ENCODE measurements around the gene MAST2.
"Not testable (repeated sequence)": the region's sequence is repeated elsewhere in the genome, so short reads cannot be mapped to it uniquely, and the experiment has no call there.

The MAST2 gene

DNA sequence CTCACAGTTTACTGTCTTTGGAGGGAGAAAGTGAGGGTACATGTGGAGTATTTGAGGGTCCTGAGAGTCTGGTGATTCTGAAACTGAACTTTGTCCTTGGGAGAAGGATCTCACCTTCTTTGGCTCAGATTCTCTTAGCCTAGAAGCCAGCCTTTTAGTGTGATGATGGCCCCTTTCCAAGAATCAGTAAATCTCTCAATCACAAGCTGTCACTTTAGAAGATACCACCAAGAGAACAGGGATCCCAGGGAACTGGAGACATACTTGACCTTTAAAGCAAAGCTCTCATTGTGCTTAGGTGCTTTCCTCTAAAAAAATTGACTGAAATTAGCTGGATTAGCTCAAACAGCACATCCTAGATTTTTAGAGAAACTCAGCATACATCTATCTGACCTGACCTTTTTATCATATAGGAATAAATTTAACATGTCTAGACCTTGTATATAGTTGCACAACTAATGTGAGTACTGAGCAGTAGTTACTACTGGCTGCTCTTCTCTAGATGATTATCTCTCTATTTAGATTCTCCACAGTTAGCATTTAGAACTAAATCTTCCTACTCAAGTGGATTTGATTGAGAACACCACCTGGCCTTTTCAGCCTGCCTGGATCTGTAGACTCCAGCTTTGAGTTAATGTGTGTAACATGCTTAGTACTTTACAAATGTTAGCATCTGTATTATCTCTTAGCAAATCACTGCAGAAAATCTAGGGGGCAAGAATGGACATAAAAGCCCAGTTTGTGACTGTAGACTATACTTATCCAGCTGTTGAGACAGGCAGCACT lies 157.7 kb downstream of the MAST2 start:
- peaks cover 23% of the 10 kb centered on the region for H3K36me3 ChIP-seq (ENCODE audit: control insufficient read depth, insufficient read depth, low read length)
- H3K4me3 ChIP-seq (ENCODE audit: extremely low read depth, insufficient read depth, low read length, poor library complexity, severe bottlenecking): no peak overlapping the region
- H3K4me1 ChIP-seq (ENCODE audit: control insufficient read depth, insufficient read depth, low read length, poor library complexity, severe bottlenecking): no peaks in the 10 kb centered on the region
- no peak overlapping the region for H3K27ac ChIP-seq (ENCODE audit: low read depth, low read length, severe bottlenecking)
- no peaks in the 10 kb centered on the region for H3K9me3 ChIP-seq (ENCODE audit: control insufficient read depth, low read length)

DNA sequence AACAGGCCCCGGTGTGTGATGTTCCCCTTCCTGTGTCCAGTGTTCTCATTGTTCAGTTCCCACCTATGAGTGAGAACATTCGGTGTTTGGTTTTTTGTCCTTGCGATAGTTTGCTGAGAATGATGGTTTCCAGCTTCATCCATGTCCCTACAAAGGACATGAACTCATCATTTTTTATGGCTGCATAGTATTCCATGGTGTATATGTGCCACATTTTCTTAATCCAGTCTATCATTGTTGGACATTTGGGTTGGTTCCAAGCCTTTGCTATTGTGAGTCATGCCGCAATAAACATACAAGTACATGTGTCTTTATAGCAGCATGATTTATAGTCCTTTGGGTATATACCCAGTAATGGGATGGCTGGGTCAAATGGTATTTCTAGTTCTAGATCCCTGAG lies 158.5 kb downstream of the MAST2 start:
- H3K4me3 ChIP-seq (ENCODE audit: extremely low read depth, insufficient read depth, low read length, poor library complexity, severe bottlenecking); H3K27ac ChIP-seq (ENCODE audit: low read depth, low read length, severe bottlenecking); H3K9me3 ChIP-seq (ENCODE audit: control insufficient read depth, low read length); H3K4me1 ChIP-seq (ENCODE audit: control insufficient read depth, insufficient read depth, low read length, poor library complexity, severe bottlenecking): not testable (repeated sequence)
- no CpG with 5 or more reads among the region's 4 CpGs for WGBS, 2 experiments (ENCODE audit: insufficient coverage in 2 of 2)
- peaks cover 23% of the 10 kb centered on the region for H3K36me3 ChIP-seq (ENCODE audit: control insufficient read depth, insufficient read depth, low read length)

GRCh38 chr1:45968941-45969666 lies 165.7 kb downstream of the MAST2 start:
- Histone ChIP-seq H3K27ac (ENCODE audit: low read depth, low read length, severe bottlenecking) (no peak overlapping the region), H3K4me1 (ENCODE audit: control insufficient read depth, insufficient read depth, low read length, poor library complexity, severe bottlenecking) (peaks cover 13% of the 10 kb centered on the region), H3K9me3 (ENCODE audit: control insufficient read depth, low read length) (peaks cover 6% of the 10 kb centered on the region), H3K4me3 (ENCODE audit: extremely low read depth, insufficient read depth, low read length, poor library complexity, severe bottlenecking) (no peak overlapping the region), H3K36me3 (ENCODE audit: control insufficient read depth, insufficient read depth, low read length) (peaks cover 16% of the 10 kb centered on the region)
- 77 to 82% methylated on average over 8 to 9 of the region's 9 CpGs for WGBS, 2 experiments (ENCODE audit: insufficient coverage in 2 of 2)

DNA sequence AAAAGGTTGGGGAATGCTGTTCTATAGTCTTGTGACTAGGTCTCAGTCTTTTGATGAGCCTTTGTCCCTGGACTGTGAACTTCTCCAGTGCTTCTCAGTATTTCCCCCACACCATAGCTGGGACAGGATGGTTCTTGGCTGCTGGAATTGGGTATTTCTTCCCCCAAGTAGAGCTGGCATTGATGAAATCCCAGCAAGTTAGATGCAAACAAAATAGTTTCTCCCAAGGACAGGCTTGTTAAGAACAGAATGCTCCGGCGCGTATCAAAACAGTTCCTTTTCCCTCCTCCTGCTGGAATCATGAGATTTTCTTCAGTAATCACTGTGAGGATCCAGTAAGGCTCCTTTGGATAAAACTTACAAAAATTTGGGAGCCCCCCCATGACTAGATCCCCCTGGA lies 166.5 kb downstream of the MAST2 start:
- H3K9me3 ChIP-seq (ENCODE audit: control insufficient read depth, low read length): peaks cover 6% of the 10 kb centered on the region

DNA sequence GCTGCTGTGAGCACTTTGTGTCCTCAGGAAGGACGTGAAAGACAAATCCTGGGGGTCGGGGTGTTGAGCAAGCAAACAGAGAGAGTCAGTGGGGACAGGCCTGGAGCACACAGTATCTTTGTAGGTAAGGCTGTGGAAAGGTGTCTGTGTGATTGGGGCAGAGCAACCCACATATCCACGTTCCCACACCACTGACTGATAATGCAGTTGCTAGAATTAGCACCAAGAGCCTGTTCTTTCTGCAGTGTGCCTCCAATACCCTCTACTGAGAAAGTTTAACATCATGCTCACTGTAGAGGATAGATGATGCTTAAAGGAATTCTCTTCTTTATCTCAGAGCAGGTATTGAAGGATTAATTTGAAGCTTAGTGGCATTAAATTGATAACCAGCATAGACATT lies 167.9 kb downstream of the MAST2 start:
- H3K4me3 ChIP-seq (ENCODE audit: extremely low read depth, insufficient read depth, low read length, poor library complexity, severe bottlenecking): no peak overlapping the region
- peaks cover 20% of the 10 kb centered on the region for H3K36me3 ChIP-seq (ENCODE audit: control insufficient read depth, insufficient read depth, low read length)
- 100% methylated on average over 1 to 3 of the region's 3 CpGs for WGBS, 2 experiments (ENCODE audit: insufficient coverage in 2 of 2)
- no peak overlapping the region for H3K27ac ChIP-seq (ENCODE audit: low read depth, low read length, severe bottlenecking)
- peaks cover 6% of the 10 kb centered on the region for H3K9me3 ChIP-seq (ENCODE audit: control insufficient read depth, low read length)
- H3K4me1 ChIP-seq (ENCODE audit: control insufficient read depth, insufficient read depth, low read length, poor library complexity, severe bottlenecking): peaks cover 13% of the 10 kb centered on the region

More for the DNA sequence above, 166.5 kb downstream of the MAST2 start:
- Histone ChIP-seq H3K27ac (ENCODE audit: low read depth, low read length, severe bottlenecking) (no peak overlapping the region), H3K4me3 (ENCODE audit: extremely low read depth, insufficient read depth, low read length, poor library complexity, severe bottlenecking) (no peak overlapping the region), H3K36me3 (ENCODE audit: control insufficient read depth, insufficient read depth, low read length) (peaks cover 16% of the 10 kb centered on the region), H3K4me1 (ENCODE audit: control insufficient read depth, insufficient read depth, low read length, poor library complexity, severe bottlenecking) (peaks cover 13% of the 10 kb centered on the region)
- 100% methylated on average over 3 of the region's 3 CpGs for WGBS, 2 experiments (ENCODE audit: insufficient coverage in 2 of 2)

DNA sequence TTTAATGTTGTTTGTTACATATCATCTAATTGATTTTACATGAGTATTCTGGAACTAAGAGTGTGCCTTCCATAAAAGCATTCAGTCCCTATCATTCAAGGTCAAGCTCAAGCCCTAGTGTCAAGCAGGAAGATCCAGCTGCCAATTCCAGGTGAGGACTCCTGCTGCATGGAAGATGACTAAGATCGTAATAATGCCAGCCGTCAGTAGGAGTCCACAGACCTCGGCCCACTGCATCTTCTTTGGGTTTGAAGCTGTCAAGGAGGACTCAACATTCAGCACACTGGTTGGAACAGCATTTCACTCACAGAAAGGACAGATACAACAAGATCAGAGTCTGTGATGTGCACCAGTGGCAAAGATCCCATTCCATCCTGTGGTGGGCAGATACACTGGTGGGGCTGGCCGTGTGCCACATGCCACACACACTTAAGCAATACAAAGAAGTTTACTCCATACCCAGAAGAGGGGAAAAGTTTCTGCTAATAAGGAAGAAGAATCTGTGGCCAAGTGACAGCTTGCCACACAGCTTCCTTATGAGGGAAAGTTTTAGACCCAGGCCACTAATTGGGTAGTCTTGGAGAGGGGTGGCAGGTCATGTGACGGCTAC lies 168.6 kb downstream of the MAST2 start:
- H3K9me3 ChIP-seq (ENCODE audit: control insufficient read depth, low read length): peaks cover 6% of the 10 kb centered on the region
- no peak overlapping the region for H3K27ac ChIP-seq (ENCODE audit: low read depth, low read length, severe bottlenecking)
- peaks cover 13% of the 10 kb centered on the region for H3K4me1 ChIP-seq (ENCODE audit: control insufficient read depth, insufficient read depth, low read length, poor library complexity, severe bottlenecking)
- H3K36me3 ChIP-seq (ENCODE audit: control insufficient read depth, insufficient read depth, low read length): peaks cover 20% of the 10 kb centered on the region
- no peak overlapping the region for H3K4me3 ChIP-seq (ENCODE audit: extremely low read depth, insufficient read depth, low read length, poor library complexity, severe bottlenecking)
- 90 to 100% methylated on average over 2 to 3 of the region's 5 CpGs for WGBS, 2 experiments (ENCODE audit: insufficient coverage in 2 of 2)

GRCh38 chr1:45972621-45973020 lies 169.2 kb downstream of the MAST2 start:
- Histone ChIP-seq H3K4me3 (ENCODE audit: extremely low read depth, insufficient read depth, low read length, poor library complexity, severe bottlenecking) (no peak overlapping the region), H3K9me3 (ENCODE audit: control insufficient read depth, low read length) (peaks cover 6% of the 10 kb centered on the region), H3K27ac (ENCODE audit: low read depth, low read length, severe bottlenecking) (no peak overlapping the region), H3K4me1 (ENCODE audit: control insufficient read depth, insufficient read depth, low read length, poor library complexity, severe bottlenecking) (peaks cover 13% of the 10 kb centered on the region), H3K36me3 (ENCODE audit: control insufficient read depth, insufficient read depth, low read length) (peaks cover 20% of the 10 kb centered on the region)
- 100% methylated on average over 1 of the region's 2 CpGs for WGBS, 2 experiments (ENCODE audit: insufficient coverage in 2 of 2)

- WGBS, 2 experiments (ENCODE audit: insufficient coverage in 2 of 2): 83 to 100% methylated on average over 1 of the region's 3 CpGs
- peaks cover 13% of the 10 kb centered on the region for H3K4me1 ChIP-seq (ENCODE audit: control insufficient read depth, insufficient read depth, low read length, poor library complexity, severe bottlenecking)
- H3K36me3 ChIP-seq (ENCODE audit: control insufficient read depth, insufficient read depth, low read length): peaks cover 20% of the 10 kb centered on the region
- H3K9me3 ChIP-seq (ENCODE audit: control insufficient read depth, low read length): peaks cover 6% of the 10 kb centered on the region
- H3K4me3 ChIP-seq (ENCODE audit: extremely low read depth, insufficient read depth, low read length, poor library complexity, severe bottlenecking): no peak overlapping the region
- H3K27ac ChIP-seq (ENCODE audit: low read depth, low read length, severe bottlenecking): no peak overlapping the region
These were observed 169.7 kb downstream of the MAST2 start for GRCh38 chr1:45973121-45973520.

- Histone ChIP-seq H3K4me1 (ENCODE audit: control insufficient read depth, insufficient read depth, low read length, poor library complexity, severe bottlenecking) (peaks cover 6% of the 10 kb centered on the region), H3K27ac (ENCODE audit: low read depth, low read length, severe bottlenecking) (no peak overlapping the region), H3K9me3 (ENCODE audit: control insufficient read depth, low read length) (peaks cover 6% of the 10 kb centered on the region), H3K4me3 (ENCODE audit: extremely low read depth, insufficient read depth, low read length, poor library complexity, severe bottlenecking) (no peak overlapping the region), H3K36me3 (ENCODE audit: control insufficient read depth, insufficient read depth, low read length) (peaks cover 20% of the 10 kb centered on the region)
- WGBS, 2 experiments (ENCODE audit: insufficient coverage in 2 of 2): no CpG with 5 or more reads among the region's 1 CpG
These were observed 171.3 kb downstream of the MAST2 start for GRCh38 chr1:45974541-45975269.

GRCh38 chr1:45976623-45977022 lies 173.2 kb downstream of the MAST2 start:
- peaks cover 14% of the 10 kb centered on the region for H3K36me3 ChIP-seq (ENCODE audit: control insufficient read depth, insufficient read depth, low read length)
- WGBS, 2 experiments (ENCODE audit: insufficient coverage in 2 of 2): 98 to 100% methylated on average over 1 to 3 of the region's 3 CpGs

More at GRCh38 chr1:45976623-45977022, 173.2 kb downstream of the MAST2 start:
- H3K27ac ChIP-seq (ENCODE audit: low read depth, low read length, severe bottlenecking): no peak overlapping the region
- H3K4me3 ChIP-seq (ENCODE audit: extremely low read depth, insufficient read depth, low read length, poor library complexity, severe bottlenecking): no peak overlapping the region
- peaks cover 6% of the 10 kb centered on the region for H3K4me1 ChIP-seq (ENCODE audit: control insufficient read depth, insufficient read depth, low read length, poor library complexity, severe bottlenecking)
- H3K9me3 ChIP-seq (ENCODE audit: control insufficient read depth, low read length): no peaks in the 10 kb centered on the region
